ENCODE measurements around the gene BFAR.

- no peak for TF ChIP-seq CTCF (conservative IDR thresholded peaks at IDR 0.05)
- no peak for TF ChIP-seq ZFX (IDR thresholded peaks at IDR 0.05)
Observed at GRCh38 chr16:14585287-14585686, 47.5 kb upstream of the BFAR start.
